A549 (cell line): Measurements from ENCODE around the gene PLA1A. TPM values are rescaled to one million over a fixed set of nuclear protein-coding genes. Genes with fewer than 3 reads are reported as not detected.

ENCODE experiments used
- ATAC-seq, 2 experiments: fragments of 200-7000 bp in 1 of 2; fragments of >200 bp in 1 of 2; cut with Nextera tagmentation in 1 of 2; cut with Tn5 transposase in 1 of 2; 3 replicates each; pipeline versions ENCODE4 v1.8.0 to v1.9.1; 2018 to 2020; ENCODE audit warnings: mild to moderate bottlenecking in 1 of 2, moderate library complexity in 1 of 2
- CTCF ChIA-PET: fragments of 300-600 bp; sonication (Branson Sonifier 250); formaldehyde crosslinking; extraction: SDS; loops from one replicate; lab custom pipeline; 2021; ENCODE audit warnings: antibody characterized with exemption, inconsistent platforms; lab: Yijun Ruan, JAX
- POLR2A ChIA-PET: fragments of 350-600 bp; formaldehyde crosslinking; extraction: SDS; loops from one replicate; lab custom pipeline; 2021; ENCODE audit warnings: antibody characterized with exemption, inconsistent platforms; lab: Yijun Ruan, JAX
- DNase-seq, 2 experiments: peaks; one replicate each; pipeline versions ENCODE4 v3.0.0 to v3.0.0-alpha.2; 2011 to 2016; ENCODE audit warnings: low read depth in 1 of 2, low spot score in 1 of 2
- FAIRE-seq: peaks from 2 replicates; lab custom pipeline; 2011; peaks lifted over from hg19 to GRCh38; lab: Jason Lieb, UNC
- H3K27ac ChIP-seq, 2 experiments: fragments of >200 bp; sonication (Bioruptor Twin); formaldehyde crosslinking; 3 replicates each; pipeline ENCODE4 v1.5.1; 2016 to 2017
- H3K4me1 ChIP-seq: fragments of >200 bp; sonication (Bioruptor Twin); formaldehyde crosslinking; 3 replicates; pipeline ENCODE4 v1.6.1; 2016
- H3K4me2 ChIP-seq: fragments of >200 bp; sonication (Bioruptor Twin); formaldehyde crosslinking; 3 replicates; pipeline ENCODE4 v1.6.1; 2016
- H3K4me3 ChIP-seq: fragments of >200 bp; sonication (Bioruptor Twin); formaldehyde crosslinking; 3 replicates; pipeline ENCODE4 v1.5.1; 2016
- H3K9me3 ChIP-seq: fragments of >200 bp; sonication (Bioruptor Twin); formaldehyde crosslinking; 3 replicates; pipeline ENCODE4 v1.6.1; 2016
- ATOH8 ChIP-seq: fragments of 250-450 bp; sonication (Bioruptor Pico); IDR thresholded peaks from 2 replicates; pipeline ENCODE4 v1.5.0; 2020; ENCODE audit warnings: low read depth, mild to moderate bottlenecking, moderate library complexity
- CBX2 ChIP-seq: fragments of 200-600 bp; sonication (generic); IDR thresholded peaks from 2 replicates; pipeline ENCODE4 v1.6.1; 2016; ENCODE audit warnings: low read depth, mild to moderate bottlenecking, borderline replicate concordance
- CHD4 ChIP-seq: fragments of 200-600 bp; sonication (generic); IDR thresholded peaks from 2 replicates; pipeline ENCODE4 v1.6.1; 2016; ENCODE audit warnings: antibody characterized with exemption, mild to moderate bottlenecking, borderline replicate concordance
- E2F6 ChIP-seq: IDR thresholded peaks from 2 replicates; pipeline ENCODE4 v1.6.1; 2012; ENCODE audit warnings: low read depth, borderline replicate concordance
- EHF ChIP-seq: fragments of 250-450 bp; sonication (Bioruptor Pico); IDR thresholded peaks from 2 replicates; pipeline ENCODE4 v1.5.0; 2020; ENCODE audit warnings: mild to moderate bottlenecking
- HDAC2 ChIP-seq: fragments of 200-600 bp; sonication (generic); IDR thresholded peaks from 2 replicates; pipeline ENCODE4 v1.6.1; 2016
- HOXB13 ChIP-seq: fragments of 250-450 bp; sonication (Bioruptor Pico); IDR thresholded peaks from 2 replicates; pipeline ENCODE4 v1.5.0; 2020; ENCODE audit warnings: low read depth, mild to moderate bottlenecking, moderate library complexity
- JUN ChIP-seq, 2 experiments: fragments of >200 bp; sonication (Bioruptor Twin); formaldehyde crosslinking; IDR thresholded peaks; 2 replicates in 1 of 2; 3 replicates in 1 of 2; pipeline ENCODE4 v1.6.1; 2016 to 2017
- KDM1A ChIP-seq: fragments of 200-600 bp; sonication (generic); IDR thresholded peaks from 2 replicates; pipeline ENCODE4 v1.6.1; 2016; ENCODE audit warnings: low read depth, mild to moderate bottlenecking
- KDM5A ChIP-seq: fragments of 200-600 bp; sonication (generic); IDR thresholded peaks from 2 replicates; pipeline ENCODE4 v1.6.1; 2016; ENCODE audit warnings: antibody characterized with exemption, mild to moderate bottlenecking
- MAX ChIP-seq: IDR thresholded peaks from 2 replicates; pipeline ENCODE4 v1.6.1; 2012
- NFE2L2 ChIP-seq: fragments of 150-350 bp; conservative IDR thresholded peaks from 2 replicates; pipeline ENCODE4 v1.6.1; 2014; ENCODE audit warnings: low read length
- NPAS2 ChIP-seq: fragments of 250-450 bp; sonication (Bioruptor Pico); IDR thresholded peaks from 2 replicates; pipeline ENCODE4 v1.8.0; 2022; ENCODE audit warnings: mild to moderate bottlenecking, moderate library complexity, borderline replicate concordance
- NR3C1 ChIP-seq: fragments of >200 bp; sonication (Bioruptor Twin); formaldehyde crosslinking; IDR thresholded peaks from 3 replicates; pipeline ENCODE4 v1.6.1; 2017
- PHF8 ChIP-seq: fragments of 200-600 bp; sonication (generic); IDR thresholded peaks from 2 replicates; pipeline ENCODE4 v1.6.1; 2016; ENCODE audit warnings: low read depth, mild to moderate bottlenecking, antibody characterized with exemption, moderate library complexity, borderline replicate concordance
- POLR2A ChIP-seq: IDR thresholded peaks from 2 replicates; pipeline ENCODE4 v1.6.1; 2012; ENCODE audit warnings: mild to moderate bottlenecking, low read length
- POLR2AphosphoS2 ChIP-seq: conservative IDR thresholded peaks from 2 replicates; pipeline ENCODE4 v1.6.1; 2012; ENCODE audit warnings: low read length, improper control_type of control experiment, inconsistent platforms
- RAD21 ChIP-seq, 2 experiments: fragments of >200 bp in 1 of 2; sonication (Bioruptor Twin) in 1 of 2; formaldehyde crosslinking in 1 of 2; IDR thresholded peaks in 1 of 2; conservative IDR thresholded peaks in 1 of 2; 2 replicates in 1 of 2; 3 replicates in 1 of 2; pipeline ENCODE4 v1.6.1; 2012 to 2018; ENCODE audit warnings: inconsistent platforms in 1 of 2
- RARB ChIP-seq: fragments of 250-450 bp; sonication (Bioruptor Pico); IDR thresholded peaks from 2 replicates; pipeline ENCODE4 v1.8.0; 2021; ENCODE audit warnings: mild to moderate bottlenecking, moderate library complexity
- RNF2 ChIP-seq: fragments of 200-600 bp; sonication (generic); IDR thresholded peaks from 2 replicates; pipeline ENCODE4 v1.6.1; 2016; ENCODE audit warnings: low read depth, mild to moderate bottlenecking, antibody characterized with exemption, moderate library complexity, borderline replicate concordance
- SMC3 ChIP-seq: fragments of >200 bp; sonication (Bioruptor Twin); formaldehyde crosslinking; IDR thresholded peaks from 3 replicates; pipeline ENCODE4 v1.6.1; 2018; ENCODE audit warnings: inconsistent platforms
- SREBF2 ChIP-seq: fragments of 450-650 bp; IDR thresholded peaks from 2 replicates; pipeline ENCODE4 v1.6.1; 2014; ENCODE audit warnings: mild to moderate bottlenecking, moderate library complexity
- TFCP2L1 ChIP-seq: fragments of 250-450 bp; sonication (Bioruptor Pico); IDR thresholded peaks from 2 replicates; pipeline ENCODE4 v1.5.0; 2021; ENCODE audit warnings: mild to moderate bottlenecking
- TP53 ChIP-seq: fragments of 250-450 bp; sonication (Bioruptor Pico); IDR thresholded peaks from 2 replicates; pipeline ENCODE4 v1.5.0; 2021; ENCODE audit warnings: mild to moderate bottlenecking, moderate library complexity
- ZC3H11A ChIP-seq: fragments of 450-650 bp; IDR thresholded peaks from 2 replicates; pipeline ENCODE4 v1.6.1; 2014; ENCODE audit warnings: antibody characterized with exemption, mild to moderate bottlenecking
- ZFP36 ChIP-seq: fragments of 450-650 bp; IDR thresholded peaks from 2 replicates; pipeline ENCODE4 v1.6.1; 2014; ENCODE audit warnings: borderline replicate concordance; ENCODE audit not compliant: partially characterized antibody
- ZSCAN20 ChIP-seq: fragments of 250-450 bp; sonication (Bioruptor Pico); IDR thresholded peaks from 2 replicates; pipeline ENCODE4 v1.8.0; 2022; ENCODE audit warnings: mild to moderate bottlenecking, moderate library complexity
- WGBS: methylation state at CpG from one replicate; pipeline ENCODE4 v1.1.6; 2017; ENCODE audit errors: missing lambda C conversion rate; 5-methylcytosine and 5-hydroxymethylcytosine counted together
- polyA plus RNA-seq, 4 experiments: library from polyadenylated mRNA; depleted of rRNA in 3 of 4; stranded (reverse); fragments of >200 nt; fragmentation: RNase III in 1 of 4; extraction: RNeasy Plus Mini Kit Qiagen cat#74134 plus additional on column Dnase treatment in 1 of 4; gene quantifications; 2 replicates in 3 of 4; 3 replicates in 1 of 4; pipeline ENCODE4 v1.2.3, GENCODE V29; 2011 to 2017
- TF ChIP-seq, protein P1 (sequence below): fragments of >200 bp; sonication (Bioruptor Twin); formaldehyde crosslinking; IDR thresholded peaks from 2 replicates; pipeline ENCODE4 v1.6.1; 2016
- TF ChIP-seq, protein P2 (sequence below): fragments of >200 bp; sonication (Bioruptor Twin); formaldehyde crosslinking; IDR thresholded peaks from 3 replicates; pipeline ENCODE4 v1.6.1; 2016

PLA1A gene
- polyA plus RNA-seq, 2 of the 4 experiments (the other 2 are of a cell fraction): 0.17 to 0.18 TPM

DNA sequence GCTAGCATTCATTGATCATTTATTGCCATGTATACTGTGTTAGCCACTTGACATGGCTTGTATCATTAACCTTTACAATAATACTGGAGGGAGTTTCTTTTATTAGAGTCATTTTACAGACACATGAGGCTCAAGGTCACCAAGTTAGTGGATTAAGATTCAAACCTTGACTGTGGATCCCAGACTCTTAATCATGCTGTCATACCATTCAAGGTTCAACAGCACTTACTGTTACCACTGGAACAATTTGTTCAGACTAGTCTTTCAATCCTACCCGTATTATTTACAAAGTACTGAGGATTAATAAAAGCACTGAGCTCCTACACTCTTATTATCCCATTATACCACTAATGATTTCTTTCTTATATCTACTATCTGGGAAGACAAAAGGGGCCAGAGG, 78.3 kb downstream of the PLA1A start:
- POLR2A ChIA-PET: interaction anchor here (1.1 kb wide), 1 partner anchor 13 kb away, joined by 3 read pairs; no protein-coding TSS in a partner anchor
- H3K9me3 ChIP-seq: no peaks in the 10 kb centered on the region
- H3K4me3 ChIP-seq: peak overlapping the region; percentile 70
- no peak for DNase-seq
- H3K4me2 ChIP-seq: peak overlapping the region; percentile 95
- no peak for FAIRE-seq
- TF ChIP-seq, protein P1, sequence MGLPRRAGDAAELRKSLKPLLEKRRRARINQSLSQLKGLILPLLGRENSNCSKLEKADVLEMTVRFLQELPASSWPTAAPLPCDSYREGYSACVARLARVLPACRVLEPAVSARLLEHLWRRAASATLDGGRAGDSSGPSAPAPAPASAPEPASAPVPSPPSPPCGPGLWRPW: no peak
- TF ChIP-seq CBX2 (no peak), EHF (CRISPR knock-in tag) (no peak), ZC3H11A (no peak), CHD4 (no peak), HDAC2 (no peak), E2F6 (no peak), NPAS2 (CRISPR knock-in tag) (no peak), POLR2AphosphoS2 (no peak), RARB (no peak), SREBF2 (no peak), ATOH8 (CRISPR knock-in tag) (no peak), TFCP2L1 (CRISPR knock-in tag) (no peak)
- TF ChIP-seq, protein P2, sequence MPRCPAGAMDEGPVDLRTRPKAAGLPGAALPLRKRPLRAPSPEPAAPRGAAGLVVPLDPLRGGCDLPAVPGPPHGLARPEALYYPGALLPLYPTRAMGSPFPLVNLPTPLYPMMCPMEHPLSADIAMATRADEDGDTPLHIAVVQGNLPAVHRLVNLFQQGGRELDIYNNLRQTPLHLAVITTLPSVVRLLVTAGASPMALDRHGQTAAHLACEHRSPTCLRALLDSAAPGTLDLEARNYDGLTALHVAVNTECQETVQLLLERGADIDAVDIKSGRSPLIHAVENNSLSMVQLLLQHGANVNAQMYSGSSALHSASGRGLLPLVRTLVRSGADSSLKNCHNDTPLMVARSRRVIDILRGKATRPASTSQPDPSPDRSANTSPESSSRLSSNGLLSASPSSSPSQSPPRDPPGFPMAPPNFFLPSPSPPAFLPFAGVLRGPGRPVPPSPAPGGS: no peak
- ATAC-seq: no peak
- 73% methylated on average over 1 of the region's 1 CpG for WGBS
- CTCF ChIA-PET: interaction anchor here (0.6 to 1.5 kb wide), 4 partner anchors 14 to 792 kb away, joined by 3 to 4 read pairs (median 4); partner anchors contain the start of gene CD80
- peaks cover 14% of the 10 kb centered on the region; the same call in 2 of the 3 replicates for H3K4me1 ChIP-seq
- H3K27ac ChIP-seq: peak overlapping the region; percentile 81 to 86; a peak in 3 of 6 replicates

GRCh38 chr3:119676771-119677640, 79.3 kb downstream of the PLA1A start, which contains the start of gene COX17:
COX17 (minus strand) TSS chr3:119677406; CDS start chr3:119677310, 96 bp downstream.
- CTCF ChIA-PET: interaction anchor here (0.6 to 1.5 kb wide), 6 partner anchors 13 to 795 kb away, joined by 3 to 4 read pairs (median 4); partner anchors contain the start of gene CD80
- 4% methylated on average over 26 of the region's 54 CpGs for WGBS
- Histone ChIP-seq H3K9me3 (no peaks in the 10 kb centered on the region), H3K4me3 (peak within 1 kb of the TSS; percentile 70), H3K4me1 (peaks cover 14% of the 10 kb centered on the region; the same call in 2 of the 3 replicates), H3K27ac (peak within 1 kb of the TSS; percentile 81 to 86), H3K4me2 (peak within 1 kb of the TSS; percentile 95)
- FAIRE-seq: peak; percentile 85
- POLR2A ChIA-PET: interaction anchor here (1.0 to 1.2 kb wide), 3 partner anchors 14 to 179 kb away, joined by 3 to 8 read pairs (median 3); partner anchors contain the start of gene TIMMDC1
- DNase-seq: peak; percentile 96 to 98
- ATAC-seq: peak; percentile 91 to 96
- TF ChIP-seq NFE2L2 (no peak), PHF8 (peak; percentile 71), TP53 (no peak), KDM1A (no peak), RNF2 (no peak), MAX (peak; percentile 73), HOXB13 (CRISPR knock-in tag) (no peak), NR3C1 (no peak), SMC3 (no peak), KDM5A (no peak), SREBF2 (no peak), NPAS2 (CRISPR knock-in tag) (no peak), ZC3H11A (no peak), E2F6 (peak; percentile 48; the same call in 1 of the 2 replicates), POLR2A (peak; percentile 54), EHF (CRISPR knock-in tag) (no peak), JUN (IDR thresholded peaks at IDR 0.05) (peak in 1 of 2 experiments; percentile 82; a peak in 3 of 5 replicates), RAD21 (conservative IDR thresholded peaks at IDR 0.05 in 1 of 2, IDR thresholded peaks at IDR 0.05 in 1 of 2) (0 out of 5 replicates have a peak, but pooled peaks of 1 of the 2 experiments have one; percentile 14), ZSCAN20 (CRISPR knock-in tag) (no peak), POLR2AphosphoS2 (no peak), ZFP36 (no peak)
- TF ChIP-seq, protein P2: 0 out of 3 replicates have a peak, but pooled peaks have one; percentile 48
